ENCODE results near the gene ANXA11.

ANXA11 gene

DNA sequence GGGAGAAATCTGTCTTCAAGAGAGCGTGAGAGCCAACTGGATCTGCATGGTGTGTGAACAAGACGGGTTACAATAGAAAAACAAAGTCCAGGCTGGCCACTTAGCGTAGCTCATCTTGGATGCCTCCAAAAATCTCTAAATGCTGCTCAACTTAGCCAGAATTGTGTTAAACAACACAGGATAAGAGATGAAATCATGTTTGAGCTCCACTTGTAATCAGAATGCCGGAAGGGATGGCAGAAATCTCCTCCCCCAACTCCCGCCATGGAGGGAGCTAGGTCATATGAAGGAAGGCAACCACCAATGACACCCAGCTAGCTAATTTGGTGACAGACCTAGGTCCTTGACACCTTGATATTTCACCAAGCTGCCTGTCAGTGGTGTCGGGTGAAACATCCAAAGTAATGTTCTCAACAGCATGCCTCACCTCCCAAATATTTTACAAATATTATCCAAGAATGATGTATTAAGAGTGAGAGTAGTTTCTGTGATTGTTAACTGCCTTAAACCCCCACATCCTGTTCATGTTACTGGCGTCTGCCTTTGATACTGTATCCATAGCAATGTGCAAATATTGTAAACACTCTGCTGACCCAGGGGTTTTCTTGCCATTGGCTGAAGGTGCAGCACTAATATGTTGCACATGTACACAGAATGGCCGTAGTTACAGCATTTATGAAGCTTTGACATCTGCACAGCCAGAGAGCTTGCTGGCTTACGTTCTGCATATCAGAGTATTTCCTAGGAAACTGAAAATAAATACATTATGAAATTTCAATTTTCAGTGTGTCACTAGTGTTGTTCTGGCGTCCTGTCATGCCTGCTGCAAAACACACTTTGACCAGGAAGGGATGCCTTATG lies 101.0 kb downstream of the ANXA11 start:
- peak; percentile 74 for DNase-seq (ENCODE audit: low spot score)

Measured in left forelimb (tissue), 1 donor.